Keratinocyte (primary cell): ENCODE results near the gene SFSWAP. TPM values are rescaled to one million over a fixed set of nuclear protein-coding genes. Genes with fewer than 3 reads are reported as not detected.

ENCODE experiments used
- DNase-seq: peaks from one replicate; pipeline ENCODE4 v3.0.0-alpha.2; 2011; ENCODE audit warnings: low read depth, missing footprints, low spot score
- FAIRE-seq: peaks from 2 replicates; lab custom pipeline; 2011; peaks lifted over from hg19 to GRCh38; lab: Jason Lieb, UNC
- H2AFZ ChIP-seq: 2 replicates; pipeline ENCODE4 v1.6.0; 2012; ENCODE audit warnings: low read length, control low read depth, inconsistent platforms; ENCODE audit not compliant: control insufficient read depth
- H3K27ac ChIP-seq: 2 replicates; pipeline ENCODE4 v1.5.1; 2011; ENCODE audit warnings: low read length; ENCODE audit not compliant: control insufficient read depth, insufficient read depth
- H3K27me3 ChIP-seq: 3 replicates; pipeline ENCODE4 v1.6.0; 2011; ENCODE audit warnings: low read length; ENCODE audit not compliant: control insufficient read depth, insufficient read depth; ENCODE audit errors: extremely low read depth
- H3K36me3 ChIP-seq, 2 experiments: 2 replicates in 1 of 2; 3 replicates in 1 of 2; pipeline ENCODE4 v1.5.1; 2011; ENCODE audit warnings: low read length in 2 of 2, mild to moderate bottlenecking in 1 of 2; ENCODE audit not compliant: control insufficient read depth in 2 of 2, insufficient read depth in 2 of 2; ENCODE audit errors: extremely low read depth in 1 of 2
- H3K4me1 ChIP-seq: 3 replicates; pipeline ENCODE4 v1.5.1; 2011; ENCODE audit warnings: low read length; ENCODE audit not compliant: control insufficient read depth, insufficient read depth; ENCODE audit errors: extremely low read depth
- H3K4me2 ChIP-seq: 3 replicates; pipeline ENCODE4 v1.6.0; 2011; ENCODE audit warnings: low read depth, low read length; ENCODE audit not compliant: control insufficient read depth, insufficient read depth; ENCODE audit errors: extremely low read depth
- H3K4me3 ChIP-seq, 3 experiments: fragments of 200-600 bp in 1 of 3; sonication (generic) in 1 of 3; 2 replicates in 2 of 3; 3 replicates in 1 of 3; pipeline ENCODE4 v1.5.1; 2011 to 2016; ENCODE audit warnings: low read length in 3 of 3, mild to moderate bottlenecking in 3 of 3, control low read depth in 2 of 3, inconsistent platforms in 1 of 3, low read depth in 1 of 3, mixed read lengths in 1 of 3, mixed run types in 1 of 3, moderate library complexity in 1 of 3; ENCODE audit not compliant: control insufficient read depth in 2 of 3, insufficient read depth in 2 of 3; ENCODE audit errors: extremely low read depth in 1 of 3
- H3K79me2 ChIP-seq: 2 replicates; pipeline ENCODE4 v1.6.0; 2012; ENCODE audit warnings: low read length; ENCODE audit not compliant: control insufficient read depth, insufficient read depth
- H3K9ac ChIP-seq: 3 replicates; pipeline ENCODE4 v1.6.0; 2011; ENCODE audit warnings: low read length; ENCODE audit not compliant: control insufficient read depth, insufficient read depth; ENCODE audit errors: extremely low read depth
- H3K9me1 ChIP-seq: 3 replicates; pipeline ENCODE4 v1.6.0; 2011; ENCODE audit warnings: low read length; ENCODE audit not compliant: control insufficient read depth, insufficient read depth; ENCODE audit errors: extremely low read depth
- H3K9me3 ChIP-seq: 2 replicates; pipeline ENCODE4 v1.5.1; 2012; ENCODE audit warnings: low read depth, low read length; ENCODE audit not compliant: control insufficient read depth
- H4K20me1 ChIP-seq: 3 replicates; pipeline ENCODE4 v1.6.0; 2011; ENCODE audit warnings: low read length; ENCODE audit not compliant: control insufficient read depth, insufficient read depth; ENCODE audit errors: extremely low read depth
- CTCF ChIP-seq, 3 experiments: IDR thresholded peaks in 1 of 3; conservative IDR thresholded peaks in 1 of 3; optimal IDR thresholded peaks in 1 of 3; 2 replicates in 2 of 3; 3 replicates in 1 of 3; pipeline versions ENCODE3 to v1.5.1; 2011; ENCODE audit warnings: low read length in 3 of 3, mild to moderate bottlenecking in 3 of 3, moderate library complexity in 2 of 3, control low read depth in 1 of 3, inconsistent platforms in 1 of 3; ENCODE audit not compliant: insufficient read depth in 2 of 3; ENCODE audit errors: extremely low read depth in 1 of 3
- EZH2 ChIP-seq: IDR thresholded peaks from one replicate; pipeline ENCODE4 v1.6.1; 2012; ENCODE audit warnings: inconsistent platforms, mild to moderate bottlenecking, low read length, moderate library complexity
- dilution Hi-C: fragments of 300-500 bp; cut with MboI; formaldehyde crosslinking; loops from one replicate; pipeline ENCODE4 v1.7.0; 2020; ENCODE audit warnings: low sequenced_read_pairs; ENCODE audit not compliant: extremely low pct_ligation_motif_present
- polyA plus RNA-seq, 5 experiments: library from polyadenylated mRNA; depleted of rRNA in 3 of 5; stranded (reverse) in 3 of 5; stranded (forward) in 1 of 5; unstranded in 1 of 5; fragments of >200 nt; gene quantifications; 1 replicate in 1 of 5; 2 replicates in 3 of 5; 3 replicates in 1 of 5; pipeline versions ENCODE4 v1.2.1 to v1.2.3, GENCODE V29; 2011 to 2012; ENCODE audit warnings: missing spikeins in 2 of 5, low read depth in 1 of 5, low replicate concordance in 1 of 5

Gene SFSWAP
- polyA plus RNA-seq, 1 donor (not counting 4 experiments of a cell fraction or from before 2014, with no cell fraction given): 13.1 TPM

- Histone ChIP-seq H3K4me1 (peaks cover 2% of the 10 kb centered on the region), H3K9me3 (no peaks in the 10 kb centered on the region), H3K9ac (no peak overlapping the region), H4K20me1 (no peaks in the 10 kb centered on the region), H2AFZ (no peak overlapping the region), H3K79me2 (no peaks in the 10 kb centered on the region), H3K27ac (no peak overlapping the region), H3K9me1 (no peaks in the 10 kb centered on the region), H3K4me2 (no peak overlapping the region), H3K27me3 (no peaks in the 10 kb centered on the region), H3K36me3 (peaks cover 13 to 20% of the 10 kb centered on the region in 2 experiments), H3K4me3 (no peak overlapping the region)
- no peak for FAIRE-seq
- no peak for DNase-seq
- dilution Hi-C loops: no loop called here
- TF ChIP-seq EZH2 (no peak), CTCF (optimal IDR thresholded peaks at IDR 0.05 in 1 of 3, IDR thresholded peaks at IDR 0.05 in 1 of 3, conservative IDR thresholded peaks at IDR 0.05 in 1 of 3; ENCODE audit: extremely low read depth in 1 of 3, insufficient read depth in 2 of 3, low read length in 3 of 3) (no peak)
Observed at GRCh38 chr12:131789638-131790037, 78.7 kb downstream of the SFSWAP start.

- DNase-seq (no peak), FAIRE-seq (no peak)
- H2AFZ ChIP-seq: no peak overlapping the region
- dilution Hi-C loops: no loop called here
- H3K4me1 ChIP-seq: peaks cover 14% of the 10 kb centered on the region
- H3K27me3 ChIP-seq: no peaks in the 10 kb centered on the region
- no peaks in the 10 kb centered on the region for H3K9me1 ChIP-seq
- no peaks in the 10 kb centered on the region for H4K20me1 ChIP-seq
- no peak overlapping the region for H3K27ac ChIP-seq
- no peaks in the 10 kb centered on the region for H3K9me3 ChIP-seq
- no peak overlapping the region for H3K4me2 ChIP-seq
- no peak for TF ChIP-seq CTCF (optimal IDR thresholded peaks at IDR 0.05 in 1 of 3, IDR thresholded peaks at IDR 0.05 in 1 of 3, conservative IDR thresholded peaks at IDR 0.05 in 1 of 3; ENCODE audit: extremely low read depth in 1 of 3, insufficient read depth in 2 of 3, low read length in 3 of 3)
- TF ChIP-seq EZH2: no peak
- no peak overlapping the region for H3K9ac ChIP-seq
- H3K36me3 ChIP-seq: peaks cover 4 to 8% of the 10 kb centered on the region in 2 experiments
- H3K4me3 ChIP-seq: no peak overlapping the region
- no peaks in the 10 kb centered on the region for H3K79me2 ChIP-seq
Observed at GRCh38 chr12:131793243-131794022, 82.5 kb downstream of the SFSWAP start.
